NCI-H146 treated with DMSO at 0.1 percent for 48 hours (cell line): Measurements from ENCODE around the gene TNK2.

Source experiments
- DNase-seq: peaks from one replicate; lab custom pipeline; 2025; ENCODE audit not compliant: unreplicated experiment; lab: John Stamatoyannopoulos, UW

TNK2 gene

GRCh38 chr3:195854628-195855294 lies 53.6 kb downstream of the TNK2 start:
- no peak for DNase-seq

GRCh38 chr3:195853996-195854395 lies 54.4 kb downstream of the TNK2 start:
- DNase-seq, result no peak

GRCh38 chr3:195853036-195853435 lies 55.3 kb downstream of the TNK2 start:
- DNase-seq, result no peak

GRCh38 chr3:195850857-195851543 lies 57.4 kb downstream of the TNK2 start:
- peak; percentile 81 for DNase-seq

GRCh38 chr3:195849322-195850074 lies 58.9 kb downstream of the TNK2 start:
- DNase-seq, result peak; percentile 54

GRCh38 chr3:195847055-195847950 lies 61.0 kb downstream of the TNK2 start:
- DNase-seq, result no peak

GRCh38 chr3:195845483-195845882 lies 62.9 kb downstream of the TNK2 start:
- no peak for DNase-seq

- no peak for DNase-seq
Observed at GRCh38 chr3:195844671-195845218, 63.6 kb downstream of the TNK2 start.

GRCh38 chr3:195839260-195840010 lies 68.9 kb downstream of the TNK2 start:
- DNase-seq, result peak; percentile 61

GRCh38 chr3:195838714-195839113 lies 69.6 kb downstream of the TNK2 start:
- DNase-seq, result no peak

- no peak for DNase-seq
Observed at GRCh38 chr3:195836476-195837135, 71.7 kb downstream of the TNK2 start.

- DNase-seq, result no peak
Observed at GRCh38 chr3:195835791-195836190, 72.6 kb downstream of the TNK2 start.

GRCh38 chr3:195834675-195835583 lies 73.4 kb downstream of the TNK2 start:
- no peak for DNase-seq

- DNase-seq, result no peak
Observed at GRCh38 chr3:195829897-195830254, 78.5 kb downstream of the TNK2 start.

- no peak for DNase-seq
Observed at GRCh38 chr3:195828762-195829161, 79.6 kb downstream of the TNK2 start.

- DNase-seq, result no peak
Observed at GRCh38 chr3:195825857-195826804, 82.2 kb downstream of the TNK2 start.

GRCh38 chr3:195825191-195825588 lies 83.2 kb downstream of the TNK2 start:
- no peak for DNase-seq
